Fibroblast of skin of scalp (primary cell): ENCODE data around the gene WDR37.
"Not testable (repeated sequence)": the region's sequence is repeated elsewhere in the genome, so short reads cannot be mapped to it uniquely, and the experiment has no call there.

Experiments
- DNase-seq: peaks from one replicate; pipeline ENCODE4 v3.0.0-alpha.2; 2013

WDR37 gene

DNA sequence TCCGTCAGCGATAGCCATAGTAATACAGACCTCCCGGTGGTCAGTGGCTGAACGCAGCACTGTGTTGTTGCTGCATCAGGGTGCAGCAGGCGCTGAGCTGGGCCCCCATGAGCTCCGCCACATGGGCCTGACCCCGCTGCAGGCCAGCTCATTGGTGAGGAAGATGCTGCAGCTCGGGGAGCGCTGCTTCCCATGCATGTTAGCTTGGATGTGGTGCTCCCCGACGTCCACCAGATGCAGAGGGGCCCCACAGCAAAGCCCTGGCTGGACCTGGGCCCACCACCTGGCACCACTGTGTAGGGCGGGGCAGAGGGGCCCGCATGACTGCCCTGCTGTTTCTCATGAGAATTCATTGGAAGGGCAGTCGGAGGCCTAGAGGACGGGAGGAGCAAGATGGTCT, 50.8 kb downstream of the WDR37 start:
- DNase-seq, result no peak

DNA sequence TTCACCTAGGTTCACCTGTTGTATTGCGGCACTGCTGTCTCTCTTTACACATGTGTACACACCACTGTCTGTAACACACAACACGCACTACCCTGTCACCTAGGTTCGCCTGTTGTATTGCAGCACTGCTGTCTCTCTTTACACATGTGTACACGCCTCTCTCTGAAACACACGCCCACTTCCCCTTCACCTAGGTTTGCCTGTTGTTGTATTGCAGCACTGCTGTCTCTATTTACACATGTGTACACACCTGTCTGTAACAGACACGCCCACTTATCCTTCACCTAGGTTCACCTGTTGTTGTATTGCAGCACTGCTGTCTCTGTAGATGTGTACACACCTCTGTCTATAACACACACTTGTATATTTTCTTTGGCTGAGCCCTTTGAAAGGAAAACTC, 51.5 kb downstream of the WDR37 start:
- DNase-seq, result no peak

DNA sequence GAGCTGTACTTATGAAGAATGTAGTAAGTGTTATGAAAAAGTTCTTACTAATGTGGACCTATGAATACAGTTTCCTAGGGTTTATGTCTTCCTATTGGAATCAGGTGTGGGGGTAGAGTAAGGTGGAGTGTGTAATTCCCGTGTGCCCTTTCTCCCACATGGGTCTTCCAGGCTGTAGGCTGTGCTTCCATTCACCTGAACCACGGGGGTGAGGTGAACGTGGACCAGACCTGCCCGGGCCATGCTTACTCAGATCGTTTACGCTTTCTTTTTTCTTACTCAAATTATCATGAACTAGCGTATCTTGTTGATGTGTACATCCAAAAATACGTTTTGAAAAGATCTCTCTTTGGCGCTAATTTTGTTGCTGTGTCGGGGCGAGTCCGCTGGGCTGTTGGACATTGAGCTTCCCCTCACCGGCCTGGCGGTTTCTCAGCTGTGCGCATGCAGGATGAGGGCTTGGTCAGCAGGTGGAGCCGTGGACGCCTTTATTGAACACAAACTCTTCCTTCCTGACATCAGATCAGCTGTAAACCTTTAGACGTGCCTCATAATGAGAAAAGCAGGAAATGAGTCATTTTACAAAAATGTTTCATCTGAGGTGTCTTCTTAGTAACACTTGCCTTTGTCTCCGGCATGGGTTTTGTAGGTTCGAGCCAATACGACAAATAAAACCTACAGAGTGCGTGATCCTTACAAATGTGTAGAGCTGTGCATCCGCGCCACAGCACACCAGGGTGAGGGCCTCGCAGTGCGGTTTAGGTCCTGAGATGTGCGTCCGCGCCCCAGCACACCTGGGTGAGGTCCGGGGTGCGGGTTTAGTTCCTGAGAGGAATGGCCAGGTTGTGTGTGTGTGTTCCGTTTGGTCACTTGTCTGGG, 53.8 kb downstream of the WDR37 start:
- DNase-seq, result peak; percentile 86

DNA sequence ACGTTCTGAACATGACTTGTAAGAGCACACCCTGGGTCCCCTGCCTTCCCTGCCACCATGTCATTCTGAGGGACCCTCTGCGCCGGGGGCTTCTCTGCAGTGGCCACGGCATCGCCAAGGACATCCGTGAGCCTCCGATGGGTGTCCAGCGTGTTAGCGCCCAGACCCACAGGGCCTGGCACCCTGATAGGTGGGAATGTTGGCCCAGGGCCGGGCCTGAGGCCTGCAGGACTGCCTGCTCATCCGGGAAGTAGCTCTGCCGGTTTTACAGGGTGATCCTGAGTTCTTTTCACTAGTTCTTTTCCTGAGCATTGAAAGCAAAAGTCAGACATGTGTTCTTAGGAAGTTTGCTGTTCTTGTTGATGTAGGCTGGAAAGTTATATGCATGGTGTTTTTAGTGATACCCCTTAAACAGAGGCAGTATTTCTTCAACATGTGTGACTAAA, 54.5 kb downstream of the WDR37 start:
- no peak for DNase-seq

DNA sequence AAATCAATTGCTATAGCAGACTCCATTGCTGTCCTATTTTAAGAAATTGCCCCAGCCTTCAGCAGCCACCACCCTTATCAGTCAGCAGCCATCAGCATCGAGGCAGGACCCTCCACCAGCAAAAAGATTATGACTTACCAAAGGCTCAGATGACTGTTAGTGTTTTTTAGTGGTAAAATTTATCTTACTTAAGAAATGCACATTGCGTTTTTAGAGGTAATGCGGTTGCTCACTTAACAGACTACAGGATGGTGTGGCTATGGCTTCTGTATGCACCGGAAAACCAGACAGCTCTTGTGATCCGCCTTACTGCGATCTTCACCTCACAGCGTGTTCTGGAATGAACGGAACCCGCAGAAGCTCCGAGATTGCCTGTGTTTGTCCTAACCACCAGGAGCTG, 58.1 kb downstream of the WDR37 start:
- DNase-seq, result no peak

DNA sequence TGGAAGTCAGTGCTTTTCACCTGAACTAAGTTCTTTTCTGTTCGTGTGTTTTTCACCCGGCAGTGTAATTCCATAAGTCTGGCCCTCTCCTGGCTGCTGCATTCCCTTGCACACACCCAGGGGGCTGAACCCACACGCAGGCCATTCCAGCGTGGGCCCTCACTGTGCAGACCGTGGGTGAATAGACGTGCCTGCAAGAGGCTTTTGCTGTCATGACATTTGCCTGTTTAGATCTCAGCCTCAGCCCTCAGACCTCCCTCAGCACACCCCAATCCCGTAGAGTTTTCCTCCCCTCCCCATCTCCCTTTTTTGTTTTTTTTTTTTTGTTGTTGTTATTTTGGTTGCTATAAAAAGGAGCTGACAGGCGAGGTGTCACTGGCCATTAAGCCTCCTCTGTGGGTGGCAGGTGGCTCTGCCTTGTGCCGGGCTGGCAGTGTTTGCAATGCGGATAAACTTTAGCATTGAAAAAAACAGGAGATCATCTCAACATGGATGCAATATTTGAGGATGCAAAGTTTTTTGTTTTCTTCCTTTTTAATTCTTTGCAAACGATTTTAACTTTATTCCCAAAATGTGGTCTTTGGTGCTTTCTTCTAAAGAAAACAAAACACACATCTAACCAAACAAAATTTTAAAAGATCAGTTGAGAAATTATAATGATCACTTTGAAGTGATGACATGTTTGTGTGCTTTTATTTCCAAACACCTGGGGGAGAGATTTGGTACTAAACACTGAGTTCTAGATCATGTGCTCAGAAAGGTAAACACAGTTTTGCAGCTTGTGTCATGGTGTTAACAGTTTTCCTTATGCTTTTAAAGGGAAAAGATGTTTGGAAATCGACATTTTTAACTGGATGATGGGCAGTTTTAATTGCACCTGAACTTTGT, 58.8 kb downstream of the WDR37 start:
- no peak for DNase-seq

DNA sequence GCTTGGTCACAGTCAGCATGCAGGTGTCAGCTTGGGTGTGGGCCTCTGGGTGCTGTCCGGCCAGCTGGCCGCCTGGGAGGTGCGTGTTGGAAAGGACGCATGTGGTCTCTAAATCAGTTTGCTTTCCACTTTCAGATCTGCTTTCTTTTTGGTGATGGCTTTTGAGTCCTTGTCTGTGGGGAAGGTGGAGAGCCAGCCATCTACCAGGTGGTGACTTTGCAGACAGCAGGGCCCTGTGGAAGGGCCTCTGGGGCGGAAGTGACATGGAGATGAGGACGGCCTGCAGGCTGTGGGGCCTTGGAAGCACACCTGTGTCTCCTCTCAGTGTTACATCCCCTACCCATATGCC, 59.4 kb downstream of the WDR37 start:
- DNase-seq, result no peak

DNA sequence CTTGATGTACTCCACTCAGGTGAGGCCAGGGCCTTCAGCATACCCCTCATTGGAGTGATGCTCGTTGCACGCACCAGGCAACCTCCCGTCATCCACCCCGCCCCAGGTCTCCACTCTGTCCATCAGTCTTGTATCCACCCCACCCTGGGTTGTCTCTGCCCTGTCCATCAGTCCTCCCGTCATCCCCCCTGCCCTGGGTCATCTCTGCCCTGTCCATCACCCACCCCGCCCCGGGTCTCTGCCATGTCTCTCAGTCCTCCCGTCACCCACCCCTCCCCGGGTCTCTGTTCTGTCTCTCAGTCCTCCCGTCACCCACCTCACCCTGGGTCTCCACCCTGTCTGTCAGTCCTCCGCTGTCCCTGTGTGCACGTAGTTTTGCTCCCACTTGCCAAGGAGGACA, 59.9 kb downstream of the WDR37 start:
- no peak for DNase-seq

DNA sequence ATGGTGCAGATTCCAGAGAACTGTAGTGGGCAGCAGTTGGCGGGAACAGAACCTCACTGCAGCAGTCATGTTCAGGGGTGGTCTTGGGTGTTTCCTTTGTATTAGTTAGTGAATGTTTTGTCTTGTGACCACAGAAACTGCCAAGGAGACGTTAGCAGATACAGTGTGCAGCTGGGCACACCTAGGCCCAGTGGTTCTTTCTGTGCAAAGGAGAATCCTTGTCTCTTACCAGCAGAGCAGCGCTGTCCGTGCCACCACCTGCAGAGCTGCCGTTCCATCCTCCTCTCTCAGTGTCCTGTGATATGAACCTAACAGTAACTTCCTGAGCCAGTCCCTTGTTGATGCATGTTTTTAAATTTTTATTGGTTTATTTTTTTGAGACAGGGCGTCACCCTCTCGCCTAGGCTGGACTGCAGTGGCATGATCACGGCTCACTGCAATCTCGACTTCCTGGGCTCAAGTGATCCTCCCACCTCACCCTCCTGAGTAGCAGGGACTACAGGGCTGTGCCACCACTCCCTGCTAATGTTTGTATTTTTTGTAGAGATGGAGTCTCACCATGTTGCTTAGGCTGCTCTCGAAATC, 60.6 kb downstream of the WDR37 start:
- no peak for DNase-seq

DNA sequence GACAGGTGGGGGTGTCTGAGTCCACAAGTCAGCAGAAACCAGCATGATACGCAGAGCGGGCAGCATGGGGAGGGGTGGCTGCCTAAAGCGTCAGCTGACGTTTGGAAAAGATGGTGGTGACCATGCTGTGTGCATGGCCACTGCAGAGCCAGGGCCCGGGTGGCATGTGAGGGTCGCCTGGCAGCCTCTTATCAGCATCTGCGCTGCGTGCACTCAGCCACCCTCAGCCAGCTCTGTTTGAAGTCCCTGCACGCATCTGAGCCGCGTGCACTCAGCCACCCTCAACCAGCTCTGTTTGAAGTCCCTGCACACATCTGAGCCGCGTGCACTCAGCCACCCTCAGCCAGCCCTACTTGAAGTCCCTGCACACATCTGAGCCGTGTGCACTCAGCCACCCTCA, 61.5 kb downstream of the WDR37 start:
- no peak for DNase-seq

DNA sequence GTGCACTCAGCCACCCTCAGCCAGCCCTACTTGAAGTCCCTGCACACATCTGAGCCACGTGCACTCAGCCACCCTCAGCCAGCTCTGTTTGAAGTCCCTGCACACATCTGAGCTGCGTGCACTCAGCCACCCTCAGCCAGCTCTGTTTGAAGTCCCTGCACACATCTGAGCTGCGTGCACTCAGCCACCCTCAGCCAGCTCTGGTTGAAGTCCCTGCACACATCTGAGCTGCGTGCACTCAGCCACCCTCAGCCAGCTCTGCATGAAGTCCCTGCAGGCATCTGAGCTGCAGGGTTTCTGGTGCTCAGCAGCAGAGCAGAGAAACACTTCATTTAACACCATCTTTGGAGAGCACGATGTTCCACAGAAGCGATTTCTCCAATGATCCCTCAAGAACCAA, 62.1 kb downstream of the WDR37 start:
- not testable (repeated sequence) for DNase-seq

DNA sequence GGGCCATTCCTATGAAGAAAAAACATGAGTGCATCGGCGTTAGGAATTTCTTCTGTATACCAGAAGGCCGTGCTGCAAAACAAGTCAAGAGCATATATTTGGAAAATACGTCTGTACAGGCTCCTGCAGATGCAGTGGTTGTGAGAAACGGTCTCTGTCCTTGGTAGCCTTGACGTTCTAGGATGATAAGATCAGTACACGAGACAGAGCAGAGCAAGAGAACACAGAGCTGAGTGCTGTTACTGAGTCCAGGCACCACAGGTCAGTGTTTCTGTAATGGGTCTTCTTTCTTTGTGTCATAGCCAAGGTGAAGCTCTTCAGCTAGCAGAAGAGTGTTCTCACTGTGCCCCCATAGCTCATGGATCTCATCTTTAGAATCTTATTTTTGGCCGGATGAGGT, 62.8 kb downstream of the WDR37 start:
- no peak for DNase-seq

DNA sequence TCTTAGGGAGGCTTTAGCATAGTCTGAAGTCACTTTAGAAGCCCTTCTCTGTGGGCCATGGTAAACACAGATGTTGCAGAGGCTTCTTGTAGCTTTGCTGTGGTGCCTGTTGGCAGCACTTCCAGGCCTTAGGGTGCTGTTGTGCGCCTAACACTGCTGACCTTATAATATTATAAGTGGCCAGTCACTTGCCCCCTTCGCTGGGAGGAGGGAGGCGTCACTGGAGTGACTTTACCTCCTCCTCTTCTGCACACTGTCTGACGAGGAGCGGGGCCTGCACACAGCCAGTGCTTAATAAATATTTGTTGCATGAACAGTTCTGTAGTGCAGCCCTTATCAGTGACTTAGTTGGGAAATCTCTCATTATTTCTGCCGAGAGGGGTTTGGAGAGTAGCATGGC, 63.3 kb downstream of the WDR37 start:
- no peak for DNase-seq

DNA sequence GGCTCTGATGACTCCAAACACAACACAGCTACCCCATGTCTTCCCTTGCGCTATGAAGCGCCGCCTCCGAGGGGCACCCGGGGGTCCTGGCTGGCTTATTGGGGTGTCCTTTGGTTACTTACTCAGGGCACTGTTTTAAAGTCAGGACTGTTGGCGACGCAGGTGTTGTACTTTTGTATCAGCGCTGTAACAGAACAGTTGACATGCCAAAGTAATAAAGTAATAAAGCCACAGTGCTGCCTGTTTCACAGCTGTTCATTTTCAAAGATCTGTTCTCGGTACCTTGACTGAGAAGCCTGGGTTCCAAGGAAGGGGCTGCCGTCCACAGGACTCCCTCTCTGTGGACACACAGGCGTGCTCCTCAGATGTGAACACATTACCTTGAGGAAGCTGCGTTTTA, 64.1 kb downstream of the WDR37 start:
- DNase-seq, result no peak

DNA sequence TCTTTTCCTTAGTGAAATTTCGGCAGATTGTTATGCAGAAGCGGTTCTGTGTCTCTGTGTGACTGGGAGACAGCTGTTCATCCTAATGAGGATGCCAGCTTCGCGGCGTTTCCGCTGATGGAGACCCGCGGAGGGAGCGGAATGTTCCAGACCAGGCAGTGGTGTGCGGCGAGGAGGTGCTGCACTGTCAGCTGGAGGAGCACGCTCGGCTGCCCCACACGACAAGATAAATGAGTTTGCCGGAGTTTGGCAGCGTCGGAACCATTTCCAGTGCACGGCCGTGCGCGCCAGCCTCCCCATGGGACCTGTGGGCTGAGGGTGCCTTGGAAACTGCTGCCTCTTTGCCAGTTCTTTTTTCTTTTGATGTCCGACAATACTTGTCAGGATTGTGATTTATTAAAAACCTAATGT, 64.6 kb downstream of the WDR37 start:
- peak; percentile 32 for DNase-seq

DNA sequence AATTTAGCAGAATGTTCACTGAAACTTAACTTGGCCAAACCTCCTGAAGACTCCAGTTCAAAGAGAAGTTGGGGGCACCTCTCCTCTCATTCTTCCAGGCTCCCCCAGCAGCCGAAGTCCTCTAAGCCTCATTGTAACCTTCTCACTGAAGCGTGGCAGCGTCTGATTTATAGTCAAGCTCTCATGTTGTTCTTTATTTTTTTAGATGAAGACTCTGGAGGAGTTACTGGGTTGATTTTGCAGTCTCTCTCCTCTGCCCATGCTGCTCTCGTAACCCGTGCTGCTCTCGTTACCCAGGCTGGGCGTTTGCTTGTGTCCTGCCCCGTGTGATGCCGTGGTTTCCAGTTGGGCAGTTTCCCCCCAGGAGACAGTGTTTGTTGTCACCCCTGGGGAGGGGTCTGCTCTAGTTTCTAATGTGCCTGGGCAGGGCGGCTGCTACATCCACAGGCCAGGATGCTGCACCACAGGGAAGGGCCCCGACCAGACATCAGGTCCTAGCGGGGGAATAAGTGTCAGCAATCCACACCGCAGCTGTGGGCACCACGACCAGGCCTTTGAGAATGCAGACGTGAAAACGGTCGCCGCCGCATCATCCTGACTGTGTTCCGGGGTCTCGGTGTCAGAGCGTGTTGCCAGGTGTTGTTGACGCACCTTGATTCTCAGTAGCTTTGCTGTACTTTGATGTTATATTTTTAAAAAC, 65.2 kb downstream of the WDR37 start:
- DNase-seq, result no peak

DNA sequence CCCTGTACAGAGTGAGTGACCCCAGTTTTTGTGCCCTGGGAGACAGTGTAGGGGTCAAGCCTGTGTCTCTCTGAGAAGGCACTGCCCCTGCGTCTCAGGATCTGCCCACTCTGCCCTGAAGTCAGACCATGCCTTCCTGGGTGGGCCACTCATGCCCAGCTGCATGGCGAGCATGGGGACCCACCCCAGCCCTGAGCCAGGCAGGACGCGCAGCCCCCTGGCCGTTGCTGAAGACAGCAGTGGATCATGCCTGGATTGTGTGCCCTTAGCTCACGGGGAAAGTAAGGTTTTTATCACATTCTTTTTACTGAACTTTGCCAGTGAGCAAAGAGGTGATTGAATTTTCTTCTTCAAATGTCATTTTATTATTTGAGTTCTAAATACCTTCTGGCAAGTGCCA, 66.2 kb downstream of the WDR37 start:
- no peak for DNase-seq

DNA sequence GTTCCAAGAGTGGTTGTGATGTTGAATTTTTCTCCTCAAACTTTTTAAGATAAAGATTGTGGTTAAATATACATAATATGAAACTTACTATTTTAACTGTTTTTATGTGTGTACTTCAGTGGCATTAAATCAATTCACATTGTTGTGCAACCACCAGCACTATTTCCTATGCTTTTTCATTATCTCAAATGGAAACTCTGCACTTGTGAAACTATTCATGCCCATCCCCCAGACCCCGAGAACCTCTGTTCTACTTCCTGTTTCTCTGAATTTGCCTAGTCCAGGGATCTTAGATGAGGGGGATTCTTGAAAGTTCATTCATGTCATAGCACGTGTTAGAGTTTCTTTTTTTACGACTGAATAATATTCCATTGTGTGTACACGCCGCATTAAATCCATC, 67.0 kb downstream of the WDR37 start:
- DNase-seq, result no peak

DNA sequence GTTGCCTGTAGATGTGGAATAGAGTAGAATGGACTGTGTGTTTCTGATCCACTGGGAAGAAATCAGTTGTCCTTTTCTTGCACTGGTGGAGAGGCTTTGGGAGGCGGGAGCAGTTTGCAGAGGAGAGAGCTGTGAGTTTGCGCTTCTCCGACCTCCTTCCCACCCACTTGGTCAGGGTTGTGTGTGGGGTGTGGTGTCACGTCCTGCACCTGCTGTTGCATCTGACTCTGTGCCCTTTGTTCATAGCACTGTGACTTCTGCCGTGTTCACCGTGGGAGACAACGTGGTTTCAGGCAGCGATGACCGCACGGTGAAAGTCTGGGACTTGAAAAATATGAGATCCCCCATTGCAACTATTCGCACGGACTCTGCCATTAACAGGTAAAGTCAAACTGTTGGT, 67.8 kb downstream of the WDR37 start:
- DNase-seq, result no peak

DNA sequence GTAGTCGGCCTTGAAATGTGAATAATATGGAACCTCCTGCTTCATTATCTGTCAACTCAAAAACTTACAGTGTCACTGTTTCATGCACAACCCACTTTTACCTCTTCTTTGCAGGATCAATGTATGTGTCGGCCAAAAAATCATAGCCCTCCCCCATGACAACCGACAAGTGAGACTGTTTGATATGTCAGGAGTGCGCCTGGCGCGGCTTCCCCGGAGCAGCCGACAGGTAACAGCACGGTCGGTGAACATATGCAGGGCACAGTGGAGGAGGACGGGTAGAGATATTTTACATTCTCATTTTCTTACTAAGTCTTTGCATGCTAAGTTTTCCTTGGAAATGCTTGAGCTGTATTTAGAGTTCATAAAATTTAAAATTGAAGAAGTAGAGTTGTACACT, 68.6 kb downstream of the WDR37 start:
- DNase-seq, result no peak

DNA sequence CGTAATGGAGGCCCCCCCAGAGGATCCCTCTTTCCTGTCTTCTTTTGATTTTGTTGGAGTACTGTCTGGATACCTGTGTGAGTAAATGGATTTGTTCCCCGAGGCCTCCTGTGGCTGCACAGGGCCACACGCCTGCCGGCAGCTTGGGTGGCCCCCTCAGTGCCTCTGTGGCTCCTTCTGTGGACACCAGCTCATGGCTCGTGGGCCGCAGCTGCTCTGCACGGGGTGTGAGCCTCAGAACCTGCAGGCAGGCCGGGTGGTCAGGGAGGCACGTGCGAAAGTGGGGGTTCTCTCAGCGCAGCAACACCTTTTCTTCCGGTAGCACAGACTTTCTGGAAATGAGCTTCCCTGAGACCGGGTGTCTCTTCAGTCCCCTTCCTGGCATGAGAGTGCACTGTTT, 70.3 kb downstream of the WDR37 start:
- no peak for DNase-seq

DNA sequence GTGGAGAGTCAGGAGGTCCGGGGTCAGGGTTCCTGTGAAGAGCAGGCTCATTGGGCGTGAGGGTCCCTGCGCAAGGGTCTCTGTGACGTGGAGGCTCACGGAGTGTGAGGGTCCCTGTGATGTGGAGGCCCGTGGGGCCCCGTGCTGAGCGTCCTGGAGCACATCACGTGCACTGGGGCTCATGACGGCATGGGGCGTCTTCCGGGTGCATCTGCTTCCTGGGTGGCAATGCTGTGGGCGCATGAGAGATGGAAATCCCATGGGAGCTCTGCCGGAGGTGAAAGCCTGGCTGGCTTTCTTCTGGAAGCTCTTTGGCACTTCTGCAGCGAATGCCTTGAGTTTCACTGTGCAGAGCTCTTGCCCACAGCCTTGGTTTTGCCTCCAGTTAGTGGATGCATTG, 71.4 kb downstream of the WDR37 start:
- no peak for DNase-seq

DNA sequence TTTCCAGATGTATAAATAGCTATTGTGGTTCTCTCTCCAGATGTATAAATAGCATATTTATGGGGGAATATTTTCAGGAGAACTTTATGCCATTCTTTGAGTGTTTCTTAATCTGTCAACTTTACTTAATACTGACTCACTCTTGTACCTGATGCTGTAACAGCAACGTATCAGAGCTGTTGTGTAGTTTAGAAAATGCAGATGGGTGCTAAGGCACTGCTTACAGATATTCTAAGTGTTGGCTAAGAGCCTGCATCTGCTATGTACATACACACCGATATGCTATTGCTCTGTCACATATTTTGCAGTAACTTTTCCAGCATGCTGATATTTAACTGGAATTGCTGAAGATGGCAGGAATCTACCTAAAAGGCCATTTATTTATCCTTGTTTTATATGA, 71.9 kb downstream of the WDR37 start:
- no peak for DNase-seq
